ENCODE measurements around the gene XK. TPM values are rescaled to one million over a fixed set of nuclear protein-coding genes. Genes with fewer than 3 reads are reported as not detected.
"Not testable (repeated sequence)": the region's sequence is repeated elsewhere in the genome, so short reads cannot be mapped to it uniquely, and the experiment has no call there.

The XK gene, protein sequence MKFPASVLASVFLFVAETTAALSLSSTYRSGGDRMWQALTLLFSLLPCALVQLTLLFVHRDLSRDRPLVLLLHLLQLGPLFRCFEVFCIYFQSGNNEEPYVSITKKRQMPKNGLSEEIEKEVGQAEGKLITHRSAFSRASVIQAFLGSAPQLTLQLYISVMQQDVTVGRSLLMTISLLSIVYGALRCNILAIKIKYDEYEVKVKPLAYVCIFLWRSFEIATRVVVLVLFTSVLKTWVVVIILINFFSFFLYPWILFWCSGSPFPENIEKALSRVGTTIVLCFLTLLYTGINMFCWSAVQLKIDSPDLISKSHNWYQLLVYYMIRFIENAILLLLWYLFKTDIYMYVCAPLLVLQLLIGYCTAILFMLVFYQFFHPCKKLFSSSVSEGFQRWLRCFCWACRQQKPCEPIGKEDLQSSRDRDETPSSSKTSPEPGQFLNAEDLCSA
- polyA plus RNA-seq (ENCODE audit: insufficient read length in 12 of 12), result 10 to 100 TPM in 7 of 12 donors, 1 to 10 TPM in 4, not detected in 1; 5.1 to 13.1 (median 10.3) TPM
- long read RNA-seq, donor 1, full-length matches to known transcripts, result 4 of 9 reads
- long read RNA-seq, donor 1, partial matches to known transcripts, result 5 of 9 reads
- long read RNA-seq, donor 1, other reads (novel, unspliced or antisense), result 0 of 9 reads
- long read RNA-seq, donor 2, full-length matches to known transcripts, result 1 of 1 reads
- long read RNA-seq, donor 2, partial matches to known transcripts, result 0 of 1 reads
- long read RNA-seq, donor 2, other reads (novel, unspliced or antisense), result 0 of 1 reads
- long read RNA-seq, donor 3, full-length matches to known transcripts, result 1 of 1 reads
- long read RNA-seq, donor 3, partial matches to known transcripts, result 0 of 1 reads
- long read RNA-seq, donor 3, other reads (novel, unspliced or antisense), result 0 of 1 reads
- long read RNA-seq, donor 4, full-length matches to known transcripts, result 1 of 1 reads
- long read RNA-seq, donor 4, partial matches to known transcripts, result 0 of 1 reads
- long read RNA-seq, donor 4, other reads (novel, unspliced or antisense), result 0 of 1 reads
- long read RNA-seq, donor 5, full-length matches to known transcripts, result 3 of 3 reads
- long read RNA-seq, donor 5, partial matches to known transcripts, result 0 of 3 reads
- long read RNA-seq, donor 5, other reads (novel, unspliced or antisense), result 0 of 3 reads
- long read RNA-seq, donor 6, full-length matches to known transcripts, result 3 of 3 reads
- long read RNA-seq, donor 6, partial matches to known transcripts, result 0 of 3 reads
- long read RNA-seq, donor 6, other reads (novel, unspliced or antisense), result 0 of 3 reads
- long read RNA-seq, donor 7, result 0 reads
- long read RNA-seq, donor 8, full-length matches to known transcripts, result 5 of 5 reads
- long read RNA-seq, donor 8, partial matches to known transcripts, result 0 of 5 reads
- long read RNA-seq, donor 8, other reads (novel, unspliced or antisense), result 0 of 5 reads
- long read RNA-seq, donor 9, result 0 reads
- long read RNA-seq, donor 10, full-length matches to known transcripts, result 4 of 4 reads
- long read RNA-seq, donor 10, partial matches to known transcripts, result 0 of 4 reads
- long read RNA-seq, donor 10, other reads (novel, unspliced or antisense), result 0 of 4 reads
- long read RNA-seq, donor 11, full-length matches to known transcripts, result 1 of 1 reads
- long read RNA-seq, donor 11, partial matches to known transcripts, result 0 of 1 reads
- long read RNA-seq, donor 11, other reads (novel, unspliced or antisense), result 0 of 1 reads

- DNase-seq, result no peak
Observed at GRCh38 chrX:37685381-37686359, at the start of gene XK. Gene XK (plus strand): TSS chrX:37685791. CDS start chrX:37685962, 171 bp downstream.

DNA sequence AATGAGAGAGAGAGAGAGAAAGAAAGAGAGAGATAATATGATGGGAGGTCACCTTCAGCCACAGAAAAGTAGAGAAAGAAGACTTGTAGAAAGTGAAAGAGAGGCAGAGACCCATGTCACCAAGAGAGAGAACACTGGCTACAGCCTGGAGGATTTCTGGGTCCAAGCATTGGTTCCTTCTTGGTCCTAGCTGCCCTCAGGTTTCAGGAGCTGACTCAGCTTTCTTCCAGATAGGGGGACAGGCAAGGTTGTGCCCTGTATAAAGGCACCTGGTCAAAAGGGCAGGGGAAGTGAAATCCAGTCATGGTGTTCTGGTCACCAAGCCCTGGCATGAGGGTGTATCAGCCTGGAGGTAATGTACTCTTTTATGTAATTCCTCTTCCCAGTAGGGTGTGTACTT, 47.5 kb upstream of the XK start:
- DNase-seq, result no peak

DNA sequence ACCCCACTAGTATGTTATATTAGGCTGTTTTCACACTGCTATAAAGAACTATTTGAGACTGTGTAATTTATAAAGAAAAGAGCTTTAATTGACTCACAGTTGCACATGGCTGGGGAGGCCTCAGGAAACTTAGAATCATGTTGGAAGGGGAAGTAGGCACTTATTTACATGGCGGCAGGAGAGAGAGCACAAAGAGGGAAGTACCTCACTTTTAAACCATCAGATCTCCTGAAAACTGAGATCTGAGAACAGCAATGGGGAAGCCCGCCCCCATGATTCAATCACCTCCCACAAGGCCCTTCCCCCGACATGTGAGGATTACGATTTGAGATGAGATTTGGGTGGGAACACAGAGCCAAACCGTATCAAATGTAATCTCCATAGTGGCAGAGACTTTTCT, 45.4 kb upstream of the XK start:
- DNase-seq, result no peak

DNA sequence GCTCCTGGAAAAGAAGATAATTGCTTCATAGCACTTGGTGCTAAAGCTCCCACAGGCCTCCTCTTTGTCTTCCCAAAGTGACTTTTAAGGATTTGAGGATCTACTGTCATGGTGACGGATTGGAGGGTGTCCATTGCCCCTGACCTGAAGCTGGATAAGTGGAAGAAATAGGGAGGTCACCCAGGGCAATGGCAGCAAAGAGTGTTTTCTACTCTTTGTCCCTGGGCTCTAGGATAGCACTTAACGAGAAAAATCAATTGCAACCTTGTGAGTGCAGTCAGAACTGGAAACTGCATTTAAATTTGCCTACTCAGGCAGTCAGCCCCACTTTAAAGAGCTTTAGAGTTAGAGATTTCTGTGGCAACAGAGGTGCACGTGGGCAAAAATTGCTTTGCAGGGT, 43.7 kb upstream of the XK start:
- no peak for DNase-seq

GRCh38 chrX:37644381-37645305, 40.9 kb upstream of the XK start:
- DNase-seq, result no peak

DNA sequence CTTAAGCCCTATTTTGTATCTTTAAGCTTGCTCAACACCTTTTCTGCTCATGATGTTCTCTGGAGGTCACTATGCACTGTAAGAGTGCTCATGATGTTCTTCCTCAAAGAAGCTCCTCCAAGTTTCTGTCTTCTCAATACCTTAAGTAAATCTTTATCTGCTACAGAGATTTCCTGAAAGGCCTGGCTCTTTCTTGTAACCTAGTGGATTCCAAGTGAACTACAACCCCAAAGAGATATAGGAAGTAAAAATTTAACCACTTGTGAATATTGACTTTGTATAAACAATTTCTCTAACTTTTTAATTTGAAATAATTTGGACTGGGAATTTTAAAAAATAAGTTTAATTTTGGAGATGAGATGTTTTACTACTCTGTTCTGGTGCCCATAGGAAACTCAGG, 39.3 kb upstream of the XK start:
- DNase-seq, result no peak

- DNase-seq, result not testable (repeated sequence)
Observed at GRCh38 chrX:37650879-37651278, 34.7 kb upstream of the XK start.

DNA sequence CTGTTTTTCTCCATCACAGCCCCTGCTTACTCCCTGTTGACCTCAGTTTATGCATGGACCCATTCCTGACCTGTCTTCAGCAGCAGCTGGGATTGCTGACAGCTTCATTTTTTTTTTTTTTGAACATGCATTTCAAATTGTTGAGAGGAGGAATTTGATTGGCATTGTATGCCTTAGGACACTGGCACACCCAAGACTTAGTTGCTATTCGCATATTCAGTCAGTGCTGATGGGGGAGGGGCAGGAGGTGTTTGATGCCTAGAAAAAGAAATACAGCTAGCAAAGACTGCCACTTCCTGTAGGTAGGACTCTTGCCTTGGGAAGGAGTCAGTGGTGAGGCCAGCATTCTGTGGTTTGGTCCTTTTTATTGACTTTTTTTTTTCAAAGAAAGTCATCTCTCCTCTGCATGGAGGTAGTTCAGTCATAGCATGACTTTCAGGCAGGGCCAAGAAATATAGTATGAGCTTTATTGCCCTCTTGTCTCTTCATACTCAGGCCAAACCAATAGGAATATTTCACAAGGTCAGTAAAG, 33.6 kb upstream of the XK start:
- DNase-seq, result no peak

DNA sequence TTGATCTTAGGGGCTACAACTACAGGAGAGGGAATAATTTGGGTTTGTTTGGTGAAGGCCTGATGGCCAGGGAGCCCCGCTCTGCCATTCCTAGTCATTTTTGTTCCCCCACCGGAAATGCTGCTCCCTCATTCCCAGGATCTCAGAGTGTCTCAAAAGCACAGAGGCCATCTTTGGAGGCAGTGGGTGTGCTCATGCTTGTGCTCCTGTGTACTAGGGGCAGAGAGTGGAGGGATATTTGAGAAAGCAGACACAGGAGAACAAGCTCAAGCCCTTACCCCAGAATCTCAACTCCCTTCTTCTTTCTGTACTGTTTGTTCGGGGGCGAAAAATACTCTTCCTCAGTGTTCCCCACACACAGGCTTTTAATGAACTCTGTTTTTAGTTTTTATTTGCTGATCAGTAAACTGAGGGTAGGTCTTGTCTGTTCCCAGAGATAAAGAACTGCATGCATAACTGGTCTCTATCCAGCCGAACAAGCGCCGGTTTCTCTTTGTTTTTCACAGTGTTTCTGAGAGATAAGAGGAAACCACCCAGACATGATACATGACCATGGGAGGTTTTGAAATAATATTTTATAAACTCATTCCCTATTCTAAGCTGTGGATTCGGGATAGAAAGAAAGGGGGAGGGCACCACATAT, 32.9 kb upstream of the XK start:
- DNase-seq, result no peak

DNA sequence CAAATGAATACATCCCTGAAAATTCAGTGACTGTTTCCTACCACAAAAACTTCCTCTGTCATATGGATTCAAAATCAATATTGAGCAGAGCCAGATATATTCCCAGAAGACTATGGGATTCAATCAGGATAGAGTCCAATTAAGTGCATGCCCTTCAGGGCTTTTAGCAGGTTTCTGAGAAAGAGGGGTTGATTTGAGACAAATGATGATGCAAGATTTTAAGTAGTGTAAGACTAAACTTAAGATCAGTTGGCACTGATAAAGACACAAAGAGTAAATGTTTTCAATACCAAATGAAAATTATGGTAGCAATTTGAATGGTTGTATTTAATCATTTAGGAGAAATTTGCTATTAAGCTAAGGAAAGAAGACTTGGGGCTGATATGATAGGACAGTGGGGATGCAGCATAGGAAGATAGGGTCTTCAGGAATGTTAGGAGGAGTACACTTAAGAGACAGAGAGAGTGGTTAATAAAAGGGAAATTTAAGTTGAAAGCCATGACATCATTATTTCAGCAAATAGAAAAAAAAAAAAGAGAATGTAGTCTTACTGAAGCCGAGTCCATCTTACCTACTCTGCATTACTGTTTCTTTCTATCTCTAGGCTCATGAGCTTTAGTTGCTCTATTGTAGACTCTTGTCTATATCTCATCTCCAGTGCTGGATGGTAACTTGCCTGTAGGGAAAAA, 32.0 kb upstream of the XK start:
- no peak for DNase-seq

- no peak for DNase-seq
Observed at GRCh38 chrX:37658343-37659030, 27.1 kb upstream of the XK start.

DNA sequence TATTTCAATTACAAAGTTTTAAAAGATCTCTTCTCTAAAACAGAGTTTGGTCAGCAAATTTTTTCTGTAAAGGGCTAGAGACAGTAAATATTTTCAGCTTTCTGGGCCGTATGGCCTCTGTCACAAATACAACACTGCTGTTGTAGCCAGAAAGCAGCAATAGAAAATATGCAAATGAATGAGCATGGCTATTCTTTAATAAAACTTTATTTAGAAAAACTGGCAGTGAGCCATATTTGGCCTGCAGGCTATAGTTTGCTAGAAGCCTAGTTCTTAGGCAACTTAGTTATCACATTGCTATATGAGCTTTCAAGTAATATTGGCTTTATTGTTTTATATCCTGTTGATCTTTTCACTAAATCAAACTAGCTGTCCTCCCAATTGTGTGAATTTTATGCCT, 26.5 kb upstream of the XK start:
- DNase-seq, result no peak

GRCh38 chrX:37662181-37662580, 23.4 kb upstream of the XK start:
- no peak for DNase-seq

GRCh38 chrX:37666516-37666915, 19.1 kb upstream of the XK start:
- DNase-seq, result no peak

- no peak for DNase-seq
Observed at GRCh38 chrX:37667141-37667540, 18.4 kb upstream of the XK start.

DNA sequence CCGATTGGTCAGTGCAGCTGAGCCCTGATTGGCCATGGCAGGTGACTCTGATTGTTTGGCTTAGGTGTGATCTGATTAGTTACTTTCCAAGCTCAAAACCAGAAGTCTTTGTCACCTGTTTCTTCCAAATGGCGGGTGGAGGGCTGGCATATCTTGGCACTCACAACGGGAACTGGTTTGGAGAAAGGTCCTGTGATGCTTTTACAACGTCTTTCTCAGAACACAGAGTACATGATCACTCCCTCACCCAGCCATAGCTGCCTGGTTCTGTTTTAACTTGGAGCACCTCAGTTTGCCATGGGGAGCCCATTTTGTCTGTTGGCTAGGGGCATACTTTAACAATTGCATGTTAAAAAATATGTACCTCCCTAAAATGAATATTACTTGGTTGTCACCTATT, 13.0 kb upstream of the XK start:
- no peak for DNase-seq

- no peak for DNase-seq
Observed at GRCh38 chrX:37676811-37677210, 8.8 kb upstream of the XK start.
